HUDEP-2 (cell line): ENCODE measurements around the gene FDPS.
A peak's percentile ranks its signal among the peaks of the same experiment; 100 is the strongest.
"Not testable (repeated sequence)": the region's sequence is repeated elsewhere in the genome, so short reads cannot be mapped to it uniquely, and the experiment has no call there.

Experiments
- DNase-seq, 76 experiments: peaks; one replicate each; lab custom pipeline; 2025; ENCODE audit not compliant: unreplicated experiment in 76 of 76; lab: John Stamatoyannopoulos, UW

FDPS gene

GRCh38 chr1:155285063-155285462, 23.6 kb upstream of the FDPS start:
- no peak for DNase-seq

- DNase-seq: no peak
Measured at GRCh38 chr1:155285631-155286044, 23.0 kb upstream of the FDPS start.

- DNase-seq: no peak
Measured at GRCh38 chr1:155286544-155286943, 22.1 kb upstream of the FDPS start.

- DNase-seq: peak in 34 of 76 experiments; percentile 15 to 60 (median 42)
Measured at GRCh38 chr1:155287987-155288543, 20.6 kb upstream of the FDPS start.

- not testable (repeated sequence) for DNase-seq
Measured at GRCh38 chr1:155291006-155291405, 17.7 kb upstream of the FDPS start.

GRCh38 chr1:155293086-155293749, 15.4 kb upstream of the FDPS start:
- DNase-seq: no peak

GRCh38 chr1:155294520-155295182, 14.0 kb upstream of the FDPS start:
- no peak for DNase-seq

GRCh38 chr1:155295183-155295941, 13.3 kb upstream of the FDPS start:
- no peak for DNase-seq

GRCh38 chr1:155295942-155296267, 12.8 kb upstream of the FDPS start:
- no peak for DNase-seq

GRCh38 chr1:155296661-155297060, 12.0 kb upstream of the FDPS start:
- peak in 6 of 76 experiments; percentile 7 to 35 (median 26) for DNase-seq

- no peak for DNase-seq
Measured at GRCh38 chr1:155297384-155297783, 11.3 kb upstream of the FDPS start.

GRCh38 chr1:155300024-155300423, 8.6 kb upstream of the FDPS start:
- DNase-seq: no peak

- DNase-seq: peak in 5 of 76 experiments; percentile 34 to 51 (median 45)
Measured at GRCh38 chr1:155300553-155301329, 7.9 kb upstream of the FDPS start.

- peak in 72 of 76 experiments; percentile 10 to 85 (median 61) for DNase-seq
Measured at GRCh38 chr1:155301342-155301841, 7.3 kb upstream of the FDPS start, which contains the start of gene PKLR. Gene PKLR, minus strand, starts transcription at chr1:155301438. Its CDS starts 43 bp downstream, at chr1:155301395.

- no peak for DNase-seq
Measured at GRCh38 chr1:155304558-155305063, 4.1 kb upstream of the FDPS start.

- no peak for DNase-seq
Measured at GRCh38 chr1:155305881-155306391, 2.7 kb upstream of the FDPS start.

- DNase-seq: peak in 43 of 76 experiments; percentile 9 to 72 (median 45)
Measured at GRCh38 chr1:155307247-155307740, 1.4 kb upstream of the FDPS start.

GRCh38 chr1:155309423-155310021, 856 bp downstream of the FDPS start:
- DNase-seq: peak in 42 of 76 experiments; percentile 18 to 62 (median 45)

- no peak for DNase-seq
Measured at GRCh38 chr1:155313261-155313660, 4.6 kb downstream of the FDPS start.
